GM23338 (cell line): Measurements from ENCODE around the gene OTC. TPM values are rescaled to one million over a fixed set of nuclear protein-coding genes. Genes with fewer than 3 reads are reported as not detected.

Experiments used
- ATAC-seq: fragments of 200-7000 bp; cut with Tn5 transposase; 3 replicates; pipeline ENCODE4 v1.9.1; 2020
- DNase-seq: peaks from one replicate; pipeline ENCODE4 v3.0.0-alpha.2; 2015; ENCODE audit warnings: low spot score
- H2AFZ ChIP-seq: fragments of 200-600 bp; sonication (generic); 2 replicates; pipeline ENCODE4 v1.8.0; 2016; ENCODE audit warnings: antibody characterized with exemption, mild to moderate bottlenecking, moderate library complexity
- H3F3A ChIP-seq: fragments of 200-600 bp; sonication (generic); replicated peaks from 2 replicates; pipeline ENCODE4 v1.8.0; 2017; ENCODE audit warnings: antibody characterized with exemption, mixed run types, low read depth
- H3K27ac ChIP-seq: fragments of 200-600 bp; sonication (generic); 2 replicates; pipeline ENCODE4 v1.6.1; 2016; ENCODE audit warnings: low read depth
- H3K27me3 ChIP-seq: fragments of 200-600 bp; sonication (generic); 2 replicates; pipeline ENCODE4 v1.8.0; 2016; ENCODE audit warnings: mild to moderate bottlenecking, mixed run types, moderate library complexity; ENCODE audit not compliant: insufficient read depth
- H3K36me3 ChIP-seq: fragments of 200-600 bp; sonication (generic); 2 replicates; pipeline ENCODE4 v1.8.0; 2016; ENCODE audit warnings: mild to moderate bottlenecking; ENCODE audit not compliant: insufficient read depth
- H3K4me1 ChIP-seq: fragments of 200-600 bp; sonication (generic); 2 replicates; pipeline ENCODE4 v1.8.0; 2016; ENCODE audit warnings: mild to moderate bottlenecking, moderate library complexity; ENCODE audit not compliant: insufficient read depth
- H3K4me2 ChIP-seq: fragments of 200-600 bp; sonication (generic); 2 replicates; pipeline ENCODE4 v1.7.1; 2017; ENCODE audit warnings: mixed run types
- H3K4me3 ChIP-seq: fragments of 200-600 bp; sonication (generic); 2 replicates; pipeline ENCODE4 v1.6.1; 2016; ENCODE audit warnings: mixed run types
- H3K79me2 ChIP-seq: fragments of 200-600 bp; sonication (generic); replicated peaks from 2 replicates; pipeline ENCODE4 v1.8.0; 2017; ENCODE audit warnings: mild to moderate bottlenecking; ENCODE audit not compliant: insufficient read depth
- H3K9me2 ChIP-seq: fragments of 200-600 bp; sonication (generic); 2 replicates; pipeline ENCODE4 v1.8.0; 2017; ENCODE audit not compliant: insufficient read depth
- H4K20me1 ChIP-seq: fragments of 200-600 bp; sonication (generic); replicated peaks from 2 replicates; pipeline ENCODE4 v1.8.0; 2017; ENCODE audit warnings: mild to moderate bottlenecking; ENCODE audit not compliant: insufficient read depth
- H3K27ac Mint-ChIP-seq: 2 replicates; pipeline ENCODE4 v1.8.0; 2020; ENCODE audit warnings: inconsistent platforms, mild to moderate bottlenecking, moderate library complexity, mixed read lengths
- H3K27me3 Mint-ChIP-seq: 3 replicates; pipeline ENCODE4 v1.8.0; 2022; ENCODE audit warnings: low read depth, mild to moderate bottlenecking, moderate library complexity, mixed read lengths, inconsistent platforms; ENCODE audit not compliant: insufficient read depth, poor library complexity
- H3K36me3 Mint-ChIP-seq: 3 replicates; pipeline ENCODE4 v1.8.0; 2021; ENCODE audit warnings: low read depth, mild to moderate bottlenecking, inconsistent platforms, moderate library complexity, mixed read lengths
- H3K4me1 Mint-ChIP-seq: 3 replicates; pipeline ENCODE4 v1.8.0; 2020; ENCODE audit warnings: mild to moderate bottlenecking, inconsistent platforms, mixed read lengths
- H3K4me3 Mint-ChIP-seq: 3 replicates; pipeline ENCODE4 v1.8.0; 2021; ENCODE audit warnings: moderate library complexity, mild to moderate bottlenecking, inconsistent platforms, mixed read lengths
- H3K9me3 Mint-ChIP-seq: 3 replicates; pipeline ENCODE4 v1.8.0; 2020; ENCODE audit warnings: moderate library complexity, mild to moderate bottlenecking, inconsistent platforms, mixed read lengths
- CREB1 ChIP-seq: fragments of 250-450 bp; sonication (Bioruptor Pico); IDR thresholded peaks from 2 replicates; pipeline ENCODE4 v1.5.0; 2020; ENCODE audit warnings: low read depth, mild to moderate bottlenecking, moderate library complexity
- ETS1 ChIP-seq: IDR thresholded peaks from 2 replicates; pipeline ENCODE4 v1.6.1; 2016; ENCODE audit warnings: antibody characterized with exemption
- EZH2 ChIP-seq: fragments of 200-600 bp; sonication (generic); IDR thresholded peaks from one replicate; pipeline ENCODE4 v1.8.0; 2017; ENCODE audit warnings: antibody characterized with exemption, mild to moderate bottlenecking, low read depth; ENCODE audit not compliant: unreplicated experiment
- EZH2phosphoT487 ChIP-seq: fragments of 200-600 bp; sonication (generic); IDR thresholded peaks from one replicate; pipeline ENCODE4 v1.8.1; 2018; ENCODE audit warnings: antibody characterized with exemption; ENCODE audit not compliant: unreplicated experiment
- JUNB ChIP-seq: IDR thresholded peaks from one replicate; pipeline ENCODE4 v1.6.1; 2016; ENCODE audit warnings: antibody characterized with exemption; ENCODE audit not compliant: unreplicated experiment
- NANOG ChIP-seq: IDR thresholded peaks from 2 replicates; pipeline ENCODE4 v1.6.1; 2016; ENCODE audit warnings: antibody characterized with exemption, borderline replicate concordance
- POLR2AphosphoS5 ChIP-seq: IDR thresholded peaks from 2 replicates; pipeline ENCODE4 v1.6.1; 2016; ENCODE audit warnings: antibody characterized with exemption, low read depth
- REST ChIP-seq: IDR thresholded peaks from one replicate; pipeline ENCODE4 v1.6.1; 2018; ENCODE audit warnings: antibody characterized with exemption; ENCODE audit not compliant: unreplicated experiment
- STAT1 ChIP-seq: IDR thresholded peaks from one replicate; pipeline ENCODE4 v1.6.1; 2016; ENCODE audit warnings: antibody characterized with exemption; ENCODE audit not compliant: unreplicated experiment
- ZNF114 ChIP-seq: fragments of 250-450 bp; sonication (Bioruptor Pico); IDR thresholded peaks from 2 replicates; pipeline ENCODE4 v1.5.0; 2020; ENCODE audit warnings: mild to moderate bottlenecking, moderate library complexity
- ZNF331 ChIP-seq: fragments of 250-450 bp; sonication (Bioruptor Pico); IDR thresholded peaks from 2 replicates; pipeline ENCODE4 v1.5.0; 2020; ENCODE audit warnings: low read depth, mild to moderate bottlenecking, moderate library complexity
- polyA plus RNA-seq: library from polyadenylated mRNA; unstranded; fragments of >200 nt; fragmentation: Nextera tagmentation; extraction: Ambion mirVana; gene quantifications from 2 replicates; pipeline ENCODE4 v1.2.1, GENCODE V29; 2016
- total RNA-seq: library from RNA; depleted of rRNA; stranded (reverse); fragments of >200 nt; shearing (Covaris generic); gene quantifications from 2 replicates; pipeline ENCODE4 v1.2.3, GENCODE V29; 2014
- TF ChIP-seq, protein P1 (sequence below), 2 experiments: fragments of 200-600 bp in 1 of 2; sonication (generic) in 1 of 2; conservative IDR thresholded peaks; 2 replicates each; pipeline versions ENCODE4 v1.5.1 to v1.6.1; 2016 to 2017; ENCODE audit warnings: antibody characterized with exemption in 2 of 2, low read depth in 2 of 2, mild to moderate bottlenecking in 2 of 2, moderate library complexity in 1 of 2
- TF ChIP-seq, protein P2 (sequence below): fragments of 250-450 bp; sonication (Bioruptor Pico); IDR thresholded peaks from 2 replicates; pipeline ENCODE4 v1.5.0; 2020; ENCODE audit warnings: mild to moderate bottlenecking, moderate library complexity

OTC gene
- total and polyA plus RNA-seq, 2 experiments from 2014 or later = not detected

GRCh38 chrX:38357747-38358673 lies 5.6 kb downstream of the OTC start:
- H3K9me2 ChIP-seq = no peaks in the 10 kb centered on the region
- H2AFZ ChIP-seq = no peak overlapping the region
- TF ChIP-seq REST (no peak), ETS1 (no peak), EZH2phosphoT487 (no peak), NANOG (no peak), POLR2AphosphoS5 (no peak), CREB1 (no peak), STAT1 (no peak), JUNB (no peak), EZH2 (no peak), ZNF114 (no peak), ZNF331 (CRISPR knock-in tag) (no peak)
- TF ChIP-seq, protein P1, sequence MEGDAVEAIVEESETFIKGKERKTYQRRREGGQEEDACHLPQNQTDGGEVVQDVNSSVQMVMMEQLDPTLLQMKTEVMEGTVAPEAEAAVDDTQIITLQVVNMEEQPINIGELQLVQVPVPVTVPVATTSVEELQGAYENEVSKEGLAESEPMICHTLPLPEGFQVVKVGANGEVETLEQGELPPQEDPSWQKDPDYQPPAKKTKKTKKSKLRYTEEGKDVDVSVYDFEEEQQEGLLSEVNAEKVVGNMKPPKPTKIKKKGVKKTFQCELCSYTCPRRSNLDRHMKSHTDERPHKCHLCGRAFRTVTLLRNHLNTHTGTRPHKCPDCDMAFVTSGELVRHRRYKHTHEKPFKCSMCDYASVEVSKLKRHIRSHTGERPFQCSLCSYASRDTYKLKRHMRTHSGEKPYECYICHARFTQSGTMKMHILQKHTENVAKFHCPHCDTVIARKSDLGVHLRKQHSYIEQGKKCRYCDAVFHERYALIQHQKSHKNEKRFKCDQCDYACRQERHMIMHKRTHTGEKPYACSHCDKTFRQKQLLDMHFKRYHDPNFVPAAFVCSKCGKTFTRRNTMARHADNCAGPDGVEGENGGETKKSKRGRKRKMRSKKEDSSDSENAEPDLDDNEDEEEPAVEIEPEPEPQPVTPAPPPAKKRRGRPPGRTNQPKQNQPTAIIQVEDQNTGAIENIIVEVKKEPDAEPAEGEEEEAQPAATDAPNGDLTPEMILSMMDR (conservative IDR thresholded peaks at IDR 0.05; ENCODE audit: low read depth in 2 of 2) = no peak
- TF ChIP-seq, protein P2, sequence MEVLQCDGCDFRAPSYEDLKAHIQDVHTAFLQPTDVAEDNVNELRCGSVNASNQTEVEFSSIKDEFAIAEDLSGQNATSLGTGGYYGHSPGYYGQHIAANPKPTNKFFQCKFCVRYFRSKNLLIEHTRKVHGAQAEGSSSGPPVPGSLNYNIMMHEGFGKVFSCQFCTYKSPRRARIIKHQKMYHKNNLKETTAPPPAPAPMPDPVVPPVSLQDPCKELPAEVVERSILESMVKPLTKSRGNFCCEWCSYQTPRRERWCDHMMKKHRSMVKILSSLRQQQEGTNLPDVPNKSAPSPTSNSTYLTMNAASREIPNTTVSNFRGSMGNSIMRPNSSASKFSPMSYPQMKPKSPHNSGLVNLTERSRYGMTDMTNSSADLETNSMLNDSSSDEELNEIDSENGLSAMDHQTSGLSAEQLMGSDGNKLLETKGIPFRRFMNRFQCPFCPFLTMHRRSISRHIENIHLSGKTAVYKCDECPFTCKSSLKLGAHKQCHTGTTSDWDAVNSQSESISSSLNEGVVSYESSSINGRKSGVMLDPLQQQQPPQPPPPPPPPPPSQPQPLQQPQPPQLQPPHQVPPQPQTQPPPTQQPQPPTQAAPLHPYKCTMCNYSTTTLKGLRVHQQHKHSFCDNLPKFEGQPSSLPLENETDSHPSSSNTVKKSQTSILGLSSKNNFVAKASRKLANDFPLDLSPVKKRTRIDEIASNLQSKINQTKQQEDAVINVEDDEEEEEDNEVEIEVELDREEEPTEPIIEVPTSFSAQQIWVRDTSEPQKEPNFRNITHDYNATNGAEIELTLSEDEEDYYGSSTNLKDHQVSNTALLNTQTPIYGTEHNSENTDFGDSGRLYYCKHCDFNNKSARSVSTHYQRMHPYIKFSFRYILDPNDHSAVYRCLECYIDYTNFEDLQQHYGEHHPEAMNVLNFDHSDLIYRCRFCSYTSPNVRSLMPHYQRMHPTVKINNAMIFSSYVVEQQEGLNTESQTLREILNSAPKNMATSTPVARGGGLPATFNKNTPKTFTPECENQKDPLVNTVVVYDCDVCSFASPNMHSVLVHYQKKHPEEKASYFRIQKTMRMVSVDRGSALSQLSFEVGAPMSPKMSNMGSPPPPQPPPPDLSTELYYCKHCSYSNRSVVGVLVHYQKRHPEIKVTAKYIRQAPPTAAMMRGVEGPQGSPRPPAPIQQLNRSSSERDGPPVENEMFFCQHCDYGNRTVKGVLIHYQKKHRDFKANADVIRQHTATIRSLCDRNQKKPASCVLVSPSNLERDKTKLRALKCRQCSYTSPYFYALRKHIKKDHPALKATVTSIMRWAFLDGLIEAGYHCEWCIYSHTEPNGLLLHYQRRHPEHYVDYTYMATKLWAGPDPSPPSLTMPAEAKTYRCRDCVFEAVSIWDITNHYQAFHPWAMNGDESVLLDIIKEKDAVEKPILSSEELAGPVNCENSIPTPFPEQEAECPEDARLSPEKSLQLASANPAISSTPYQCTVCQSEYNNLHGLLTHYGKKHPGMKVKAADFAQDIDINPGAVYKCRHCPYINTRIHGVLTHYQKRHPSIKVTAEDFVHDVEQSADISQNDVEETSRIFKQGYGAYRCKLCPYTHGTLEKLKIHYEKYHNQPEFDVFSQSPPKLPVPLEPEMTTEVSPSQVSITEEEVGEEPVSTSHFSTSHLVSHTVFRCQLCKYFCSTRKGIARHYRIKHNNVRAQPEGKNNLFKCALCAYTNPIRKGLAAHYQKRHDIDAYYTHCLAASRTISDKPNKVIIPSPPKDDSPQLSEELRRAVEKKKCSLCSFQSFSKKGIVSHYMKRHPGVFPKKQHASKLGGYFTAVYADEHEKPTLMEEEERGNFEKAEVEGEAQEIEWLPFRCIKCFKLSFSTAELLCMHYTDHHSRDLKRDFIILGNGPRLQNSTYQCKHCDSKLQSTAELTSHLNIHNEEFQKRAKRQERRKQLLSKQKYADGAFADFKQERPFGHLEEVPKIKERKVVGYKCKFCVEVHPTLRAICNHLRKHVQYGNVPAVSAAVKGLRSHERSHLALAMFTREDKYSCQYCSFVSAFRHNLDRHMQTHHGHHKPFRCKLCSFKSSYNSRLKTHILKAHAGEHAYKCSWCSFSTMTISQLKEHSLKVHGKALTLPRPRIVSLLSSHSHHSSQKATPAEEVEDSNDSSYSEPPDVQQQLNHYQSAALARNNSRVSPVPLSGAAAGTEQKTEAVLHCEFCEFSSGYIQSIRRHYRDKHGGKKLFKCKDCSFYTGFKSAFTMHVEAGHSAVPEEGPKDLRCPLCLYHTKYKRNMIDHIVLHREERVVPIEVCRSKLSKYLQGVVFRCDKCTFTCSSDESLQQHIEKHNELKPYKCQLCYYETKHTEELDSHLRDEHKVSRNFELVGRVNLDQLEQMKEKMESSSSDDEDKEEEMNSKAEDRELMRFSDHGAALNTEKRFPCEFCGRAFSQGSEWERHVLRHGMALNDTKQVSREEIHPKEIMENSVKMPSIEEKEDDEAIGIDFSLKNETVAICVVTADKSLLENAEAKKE (CRISPR knock-in tag) = no peak
- no peaks in the 10 kb centered on the region for H3K27me3 Mint-ChIP-seq
- H3K4me3 ChIP-seq = no peak overlapping the region
- H3K36me3 ChIP-seq = no peaks in the 10 kb centered on the region
- no peaks in the 10 kb centered on the region for H3K79me2 ChIP-seq
- no peak overlapping the region for H3K4me3 Mint-ChIP-seq
- no peaks in the 10 kb centered on the region for H3K36me3 Mint-ChIP-seq
- no peaks in the 10 kb centered on the region for H3K9me3 Mint-ChIP-seq
- H3K4me2 ChIP-seq = no peak overlapping the region
- H3K27ac ChIP-seq = no peak overlapping the region
- ATAC-seq (no peak), DNase-seq (no peak)
- no peaks in the 10 kb centered on the region for H3K4me1 ChIP-seq
- H3K27ac Mint-ChIP-seq = no peak overlapping the region
- no peaks in the 10 kb centered on the region for H4K20me1 ChIP-seq
- H3K4me1 Mint-ChIP-seq = peaks cover 3% of the 10 kb centered on the region; the same call in 2 of the 3 replicates
- no peaks in the 10 kb centered on the region for H3F3A ChIP-seq
- H3K27me3 ChIP-seq = no peaks in the 10 kb centered on the region
